Bronchial epithelial cell (primary cell): ENCODE data around the gene TJP3. TPM values are rescaled to one million over a fixed set of nuclear protein-coding genes. Genes with fewer than 3 reads are reported as not detected.

Experiments used
- DNase-seq: peaks from one replicate; pipeline ENCODE4 v3.0.0-alpha.2; 2010; ENCODE audit warnings: low read depth
- FAIRE-seq: peaks from 2 replicates; lab custom pipeline; 2011; peaks lifted over from hg19 to GRCh38; lab: Jason Lieb, UNC
- H3K27me3 ChIP-seq: 2 replicates; pipeline ENCODE4 v1.5.1; 2011; ENCODE audit warnings: low read length; ENCODE audit not compliant: control insufficient read depth, insufficient read depth
- H3K36me3 ChIP-seq: 2 replicates; pipeline ENCODE4 v1.5.1; 2011; ENCODE audit warnings: low read length; ENCODE audit not compliant: control insufficient read depth, insufficient read depth
- H3K4me3 ChIP-seq: 2 replicates; pipeline ENCODE4 v1.5.1; 2011; ENCODE audit warnings: mild to moderate bottlenecking, low read depth, low read length, control low read depth
- CTCF ChIP-seq: IDR thresholded peaks from 2 replicates; pipeline ENCODE4 v1.5.1; 2011; ENCODE audit warnings: mild to moderate bottlenecking, moderate library complexity, low read length, control low read depth, inconsistent platforms; ENCODE audit not compliant: insufficient read depth, severe bottlenecking
- total RNA-seq: library from RNA; depleted of rRNA; stranded (reverse); fragments of >200 nt; gene quantifications from 2 replicates; pipeline ENCODE4 v1.2.1, GENCODE V29; 2014

TJP3 gene
- total RNA-seq, 1 donor from 2014 or later: 2.1 TPM

GRCh38 chr19:3690551-3691371, 17.4 kb upstream of the TJP3 start:
- FAIRE-seq (no peak), DNase-seq (no peak)
- no peak for TF ChIP-seq CTCF
- Histone ChIP-seq H3K27me3 (no peaks in the 10 kb centered on the region), H3K36me3 (peaks cover 1% of the 10 kb centered on the region), H3K4me3 (no peak overlapping the region)

GRCh38 chr19:3691372-3691716, 16.8 kb upstream of the TJP3 start:
- no peak for DNase-seq
- TF ChIP-seq CTCF: no peak
- FAIRE-seq: no peak

GRCh38 chr19:3691726-3692125, 16.5 kb upstream of the TJP3 start:
- FAIRE-seq: no peak
- no peak for TF ChIP-seq CTCF
- Histone ChIP-seq H3K27me3 (no peaks in the 10 kb centered on the region), H3K4me3 (no peak overlapping the region), H3K36me3 (peaks cover 2% of the 10 kb centered on the region)
- DNase-seq: no peak

More at GRCh38 chr19:3691372-3691716, 16.8 kb upstream of the TJP3 start:
- peaks cover 2% of the 10 kb centered on the region for H3K36me3 ChIP-seq
- no peaks in the 10 kb centered on the region for H3K27me3 ChIP-seq
- no peak overlapping the region for H3K4me3 ChIP-seq

GRCh38 chr19:3692141-3693024, 15.8 kb upstream of the TJP3 start:
- DNase-seq (no peak), FAIRE-seq (no peak)
- TF ChIP-seq CTCF: peak; percentile 49
- Histone ChIP-seq H3K36me3 (peaks cover 2% of the 10 kb centered on the region), H3K4me3 (no peak overlapping the region), H3K27me3 (no peaks in the 10 kb centered on the region)

- no peak for FAIRE-seq
- TF ChIP-seq CTCF: no peak
- no peaks in the 10 kb centered on the region for H3K27me3 ChIP-seq
- no peak for DNase-seq
- no peak overlapping the region for H3K4me3 ChIP-seq
- H3K36me3 ChIP-seq: peaks cover 2% of the 10 kb centered on the region
Observed at GRCh38 chr19:3693025-3693925, 14.9 kb upstream of the TJP3 start.
